NCI-H82 treated with DMSO at 0.1 percent for 48 hours (cell line): ENCODE results near the gene TSPAN9.

Experiments used
- DNase-seq: peaks from one replicate; lab custom pipeline; 2025; ENCODE audit not compliant: unreplicated experiment; lab: John Stamatoyannopoulos, UW

The TSPAN9 gene

DNA sequence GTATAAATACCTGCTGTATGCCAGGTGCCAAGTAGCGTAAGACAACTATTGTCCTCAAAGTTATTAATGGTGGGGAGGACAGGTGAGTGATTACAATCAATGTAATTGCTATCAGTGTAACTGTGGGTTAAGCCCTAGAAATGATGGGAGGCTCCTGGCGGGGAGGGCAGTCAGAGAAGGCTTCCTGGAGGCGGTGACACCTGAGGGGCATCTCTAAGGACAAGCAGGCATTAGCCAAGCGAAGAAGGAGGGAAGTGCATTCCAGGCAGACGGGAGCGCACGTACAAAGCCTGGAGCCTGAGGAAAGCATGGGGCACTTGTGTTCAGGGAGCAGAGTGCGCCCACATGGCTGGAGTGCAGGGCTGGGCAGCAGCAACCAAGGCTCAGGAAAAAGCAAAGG, 230.9 kb downstream of the TSPAN9 start:
- no peak for DNase-seq

DNA sequence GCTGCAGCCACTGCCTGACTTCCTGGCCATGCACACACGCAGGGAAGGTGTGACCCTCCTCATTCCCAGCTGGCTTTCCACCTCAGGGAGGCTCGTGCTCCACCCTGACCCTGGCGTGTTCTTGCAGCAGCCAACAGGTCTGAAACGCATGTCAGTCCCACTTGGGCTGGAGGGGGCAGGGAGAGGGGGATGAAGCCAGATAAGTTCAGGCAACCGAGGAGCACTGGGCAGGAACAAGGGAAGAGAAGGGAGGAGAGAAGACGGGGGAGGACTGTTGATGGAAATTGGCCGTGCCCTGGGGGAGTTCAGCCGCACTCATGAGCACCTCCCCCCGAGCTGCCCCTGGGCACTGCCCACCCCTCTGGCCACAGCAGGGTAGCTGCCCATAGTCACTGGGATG, 231.4 kb downstream of the TSPAN9 start:
- no peak for DNase-seq

DNA sequence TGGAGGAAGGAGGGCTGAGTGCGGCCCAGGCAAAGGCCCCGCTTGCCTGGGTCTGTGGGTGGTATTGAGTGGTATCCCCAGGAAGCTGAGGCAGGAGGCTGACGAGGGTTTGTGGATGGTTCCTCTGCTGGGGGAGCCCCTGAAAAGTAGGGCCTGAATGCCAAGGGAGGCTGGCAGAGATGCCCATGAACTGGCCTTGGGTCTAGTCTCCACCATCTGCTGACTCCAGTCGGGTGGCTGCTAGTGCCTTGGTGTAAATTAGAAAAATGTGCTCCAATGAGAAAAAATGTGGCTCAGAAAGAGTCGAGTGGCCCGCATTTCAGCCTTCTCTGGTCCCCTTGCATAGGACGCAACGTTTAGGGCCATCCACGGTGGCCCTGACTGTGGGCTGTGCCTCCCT, 232.6 kb downstream of the TSPAN9 start:
- DNase-seq, result no peak

DNA sequence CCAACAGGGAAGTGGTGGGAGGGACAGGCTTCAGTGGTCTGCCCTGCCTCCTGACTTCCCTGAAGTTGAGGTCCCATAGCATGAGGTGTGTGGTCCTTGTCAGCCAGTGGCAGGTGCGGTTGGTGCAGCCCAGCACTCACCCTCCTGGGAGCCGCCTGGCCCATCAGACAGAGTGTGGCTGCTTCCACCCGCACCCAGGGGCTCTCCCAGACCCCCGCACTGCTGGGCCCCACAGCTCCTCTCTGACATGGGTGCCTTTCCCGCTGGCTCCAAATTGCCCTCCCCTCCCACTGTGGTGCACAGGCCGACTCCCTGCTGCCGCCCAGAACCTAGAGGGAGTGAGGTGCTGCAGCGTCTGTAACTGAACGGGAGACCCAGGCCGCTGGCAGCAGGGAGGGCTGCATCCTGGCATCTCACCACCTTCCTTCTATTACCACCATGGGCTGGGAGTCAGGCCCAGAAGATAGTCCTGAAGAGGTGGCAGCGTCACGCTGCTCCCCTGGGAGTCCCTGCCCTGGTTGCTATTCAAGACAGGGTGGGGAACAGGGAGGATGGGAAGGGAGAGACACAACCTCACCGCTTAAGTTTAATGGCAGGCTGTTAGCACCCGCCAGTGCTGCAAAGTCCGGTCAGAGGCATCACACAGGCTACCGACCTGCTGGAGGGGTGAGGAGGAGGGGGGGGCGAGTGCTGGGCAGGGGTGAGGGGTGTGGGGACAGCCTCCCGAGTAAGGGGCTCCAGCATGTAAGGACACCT, 233.3 kb downstream of the TSPAN9 start:
- no peak for DNase-seq

DNA sequence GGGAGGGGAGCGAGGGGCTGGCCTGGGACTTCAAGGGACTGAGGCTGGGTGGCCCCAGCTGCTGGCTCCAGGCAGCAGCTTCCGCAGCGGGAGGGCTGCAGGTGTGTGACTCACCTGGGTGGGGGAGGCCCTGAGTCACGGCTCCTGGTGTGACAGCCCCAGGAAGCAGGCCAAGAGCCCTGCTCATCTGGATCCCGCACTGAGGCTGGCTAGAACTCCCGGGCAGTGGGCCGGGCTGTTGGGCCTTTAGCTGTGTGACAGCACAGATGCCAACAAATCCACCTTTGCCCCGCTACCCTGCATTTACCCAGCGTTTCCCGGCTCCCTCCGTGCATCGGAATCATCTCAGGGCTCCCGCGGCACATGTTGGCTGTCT, 233.8 kb downstream of the TSPAN9 start:
- DNase-seq, result no peak

DNA sequence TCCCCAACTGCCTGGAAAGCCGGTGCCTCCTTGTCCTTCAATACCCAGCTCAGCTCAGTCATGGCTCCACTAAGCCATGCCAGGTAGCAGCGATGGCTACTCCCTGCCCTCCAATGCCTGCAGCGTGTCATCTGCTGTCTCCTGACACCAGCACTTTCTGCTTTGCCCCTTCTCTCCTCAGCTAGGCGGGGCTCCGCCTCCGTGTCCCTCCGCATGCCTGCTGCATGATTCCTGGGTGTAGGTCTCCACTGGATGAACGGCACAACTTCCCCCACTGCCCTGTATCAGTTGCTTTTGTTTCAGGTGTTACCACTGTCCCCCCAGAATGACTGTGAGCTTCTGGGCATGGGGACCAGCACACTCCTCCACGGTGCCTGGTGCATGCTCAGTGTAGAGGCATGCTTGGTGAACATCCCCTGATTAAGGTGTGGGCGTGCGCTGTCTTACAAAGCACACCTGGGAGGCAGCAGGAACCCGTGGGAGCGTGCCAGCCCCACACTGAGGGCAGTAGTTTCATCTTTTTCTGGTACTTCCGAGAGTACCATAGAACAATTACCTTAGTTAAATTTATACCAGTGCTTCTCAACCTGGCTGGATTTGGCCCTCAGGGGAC, 234.4 kb downstream of the TSPAN9 start:
- DNase-seq, result no peak

DNA sequence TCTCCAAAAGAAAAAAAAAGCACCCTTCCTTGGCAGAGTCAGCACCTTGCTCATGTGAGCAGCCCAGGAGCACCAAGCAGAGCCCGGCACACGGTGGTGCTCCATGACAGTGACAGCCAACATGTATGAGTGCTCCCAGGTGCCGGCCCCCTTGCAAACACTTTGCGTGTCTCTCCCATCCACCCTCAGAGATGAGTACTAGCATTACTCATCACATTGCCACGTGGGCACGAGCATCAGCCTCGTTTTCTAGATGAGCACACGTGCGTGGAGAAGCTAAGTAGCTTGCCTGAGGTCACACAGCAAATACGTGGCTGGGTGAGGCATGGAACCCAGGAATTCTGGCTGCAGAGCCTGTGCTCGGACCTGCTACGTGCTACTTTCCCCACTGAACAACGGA, 235.9 kb downstream of the TSPAN9 start:
- DNase-seq, result no peak

DNA sequence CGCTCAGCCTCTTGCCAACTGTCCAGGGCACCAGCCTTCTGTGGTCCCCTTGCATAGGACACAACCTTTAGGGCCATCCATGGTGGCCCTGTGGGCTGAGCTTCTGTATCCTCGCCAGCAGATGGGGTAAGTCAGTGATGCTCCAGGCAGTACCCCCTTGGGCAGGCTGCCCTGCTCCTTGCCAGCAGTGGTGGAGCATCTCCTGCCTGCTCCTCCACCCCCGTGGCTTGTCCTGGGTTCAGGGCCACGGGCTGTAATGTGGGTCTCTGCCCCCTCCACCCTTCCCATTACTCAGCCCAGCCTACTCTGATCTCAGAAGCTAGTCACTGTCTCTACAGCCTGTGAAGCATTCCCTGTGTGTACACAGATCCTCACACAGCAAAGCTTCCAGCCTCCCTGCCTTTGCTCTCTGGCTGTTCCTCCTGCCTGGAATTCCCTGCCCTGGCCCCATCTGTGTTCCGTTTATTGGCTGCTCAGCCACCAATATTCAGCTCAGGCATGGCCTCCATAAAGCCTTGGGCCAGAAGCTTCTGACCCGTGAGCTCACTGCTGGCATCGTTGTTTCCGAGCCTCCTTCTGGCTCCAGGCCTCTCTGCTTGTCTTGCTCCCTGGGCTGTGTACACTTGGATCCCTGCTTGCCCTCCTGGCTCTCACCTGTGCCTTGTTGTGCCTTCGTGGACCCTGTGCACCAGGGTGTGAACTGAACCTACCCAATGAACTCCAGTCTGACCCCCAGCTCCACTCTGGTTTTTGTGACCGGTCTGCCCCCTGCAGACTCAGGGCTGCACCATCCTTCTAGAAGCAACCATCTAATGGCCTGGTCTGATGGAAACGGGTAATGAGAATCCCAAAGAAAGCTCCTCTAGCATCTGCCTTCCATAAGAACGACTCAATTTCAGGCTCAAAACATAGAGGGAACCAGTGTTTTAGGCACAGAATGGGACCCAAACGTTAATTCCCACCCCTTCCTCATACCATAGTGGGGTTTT, 236.8 kb downstream of the TSPAN9 start:
- DNase-seq, result no peak

DNA sequence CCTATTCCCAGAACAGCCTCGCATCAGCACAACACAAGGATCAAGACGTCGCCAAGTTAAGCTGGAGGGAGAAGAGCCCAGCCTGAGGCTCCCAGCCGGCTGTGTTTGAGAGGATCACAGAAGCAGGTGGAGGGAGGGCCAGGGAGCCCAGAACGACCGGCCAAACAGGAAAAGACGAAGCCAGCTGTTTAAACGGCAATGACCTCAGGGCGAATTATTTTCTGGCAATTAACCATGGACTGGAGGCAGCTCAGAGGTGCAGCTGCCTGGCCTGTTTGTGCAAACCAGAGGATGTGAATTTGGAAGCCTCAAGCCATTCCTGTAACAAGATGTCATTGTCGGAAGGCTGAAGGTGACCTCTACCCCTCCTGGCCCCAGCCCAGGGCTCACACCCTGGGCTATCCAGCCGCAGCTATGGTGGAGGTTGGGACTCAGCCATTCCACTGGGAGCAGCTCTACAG, 238.1 kb downstream of the TSPAN9 start:
- DNase-seq, result peak; percentile 16

DNA sequence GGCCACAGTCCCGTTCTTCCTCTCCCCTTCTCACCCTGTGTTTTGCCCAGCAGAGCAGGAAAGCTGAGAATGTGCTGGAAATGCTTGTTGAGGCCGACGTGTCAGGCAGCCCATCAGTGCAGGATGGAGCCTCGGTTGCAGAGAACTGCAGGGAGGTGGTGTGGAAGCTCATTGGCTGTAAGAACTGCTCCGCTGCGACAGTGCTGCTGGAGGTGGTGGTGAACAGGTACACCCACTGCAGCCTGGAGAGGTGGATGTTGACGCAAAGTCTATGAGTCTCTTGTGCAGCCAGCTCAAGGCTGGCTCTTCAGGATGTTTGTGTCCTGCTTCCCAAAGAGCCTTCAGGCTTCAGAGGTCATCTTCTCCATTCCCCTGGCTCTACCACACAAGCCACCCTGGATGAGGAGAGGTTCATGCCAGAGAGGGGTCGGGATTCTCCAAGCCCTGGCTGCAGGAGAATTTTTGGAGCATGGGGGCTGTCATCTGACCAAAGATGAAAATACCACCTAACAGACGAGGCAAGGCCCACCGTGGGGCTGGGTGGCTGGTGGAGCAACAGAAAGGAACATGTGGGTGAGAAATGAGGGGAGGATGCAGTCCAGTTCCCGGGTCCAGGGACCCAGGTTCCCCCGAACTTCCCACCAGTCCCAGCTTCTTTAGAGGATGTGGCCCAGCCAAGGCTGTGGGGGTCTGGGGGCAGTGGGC, 239.7 kb downstream of the TSPAN9 start:
- no peak for DNase-seq

DNA sequence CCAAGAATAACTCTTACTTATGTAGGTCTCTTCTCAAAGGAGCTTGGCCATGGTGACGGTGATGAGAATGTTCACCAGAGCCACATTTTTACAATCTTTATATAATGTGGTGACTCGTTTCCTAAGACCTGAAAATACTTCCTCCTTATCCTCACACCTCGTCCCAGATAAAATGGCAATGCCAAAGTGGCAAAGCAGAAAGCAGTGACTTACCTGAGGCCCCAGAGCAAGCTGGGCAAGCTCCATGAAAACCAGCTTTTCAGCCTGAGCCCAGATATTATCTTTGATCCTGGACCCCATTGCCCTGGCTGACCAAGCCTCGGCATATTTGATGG, 240.3 kb downstream of the TSPAN9 start:
- no peak for DNase-seq

DNA sequence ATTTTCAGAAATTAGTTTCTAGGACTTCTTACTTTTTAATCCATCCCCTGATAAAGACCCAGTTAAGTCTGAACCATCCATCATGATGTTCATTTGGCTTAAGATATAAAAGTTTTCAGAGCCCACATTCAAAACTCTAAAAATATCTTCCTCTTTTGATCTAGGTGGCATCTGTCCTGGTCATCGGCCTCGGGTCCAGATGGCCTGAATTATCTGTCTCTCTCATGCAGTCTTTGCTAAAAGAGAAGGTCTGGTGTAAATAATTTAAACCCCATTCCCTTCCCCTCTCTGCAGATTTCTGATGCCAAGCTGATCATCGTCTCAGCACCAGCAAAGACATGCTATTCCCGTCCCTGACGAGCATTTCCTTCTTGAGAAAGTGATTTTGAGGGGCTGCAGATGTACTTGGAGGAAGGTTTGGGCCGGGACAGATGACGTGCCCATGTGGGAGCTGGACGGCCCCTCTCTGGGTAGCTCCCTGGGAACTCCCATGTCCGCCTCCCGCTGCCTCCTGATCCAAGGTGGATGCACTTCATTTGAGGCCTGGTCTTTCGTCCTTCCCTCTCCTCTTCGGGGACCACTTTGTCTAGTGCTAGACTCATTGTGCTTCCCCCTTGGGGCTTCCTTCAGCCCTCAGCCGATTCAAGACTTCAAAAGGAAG, 240.8 kb downstream of the TSPAN9 start:
- DNase-seq, result no peak

DNA sequence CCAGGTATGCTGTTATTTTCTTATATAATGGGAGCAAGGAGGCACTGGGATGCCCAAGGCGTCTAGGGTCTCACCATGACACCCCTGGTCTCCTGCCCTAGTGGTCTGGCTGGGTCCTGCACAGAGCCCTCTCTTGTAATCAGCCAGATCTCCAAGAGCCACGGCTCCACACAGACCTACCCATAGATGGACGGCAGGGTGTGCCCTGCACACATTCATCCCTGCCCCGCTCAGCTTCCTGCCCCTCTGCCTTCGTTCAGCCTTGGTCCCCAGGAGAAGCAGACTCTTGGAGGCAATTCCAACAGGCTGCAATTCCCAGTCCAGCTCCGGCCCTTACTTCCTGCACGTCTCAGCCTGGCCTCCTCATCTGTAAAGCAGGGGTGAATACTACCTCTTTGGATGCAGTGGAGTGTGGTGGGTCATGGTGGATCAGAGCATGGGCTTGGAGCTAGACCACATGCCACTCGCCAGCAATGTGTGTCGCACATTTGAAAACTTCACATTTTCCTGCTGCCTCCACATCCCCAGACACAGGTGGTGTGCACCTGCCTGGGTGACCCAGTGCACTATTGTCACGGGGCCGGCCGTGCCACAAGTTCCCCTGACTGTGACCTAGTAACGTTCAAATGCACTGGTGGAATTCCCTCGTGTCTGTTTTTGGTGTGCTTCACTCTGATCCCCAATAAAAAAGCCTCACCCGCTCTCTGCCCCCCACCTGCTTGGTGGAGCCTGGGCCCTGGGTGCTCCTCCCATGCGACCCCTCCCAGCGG, 242.7 kb downstream of the TSPAN9 start:
- no peak for DNase-seq

DNA sequence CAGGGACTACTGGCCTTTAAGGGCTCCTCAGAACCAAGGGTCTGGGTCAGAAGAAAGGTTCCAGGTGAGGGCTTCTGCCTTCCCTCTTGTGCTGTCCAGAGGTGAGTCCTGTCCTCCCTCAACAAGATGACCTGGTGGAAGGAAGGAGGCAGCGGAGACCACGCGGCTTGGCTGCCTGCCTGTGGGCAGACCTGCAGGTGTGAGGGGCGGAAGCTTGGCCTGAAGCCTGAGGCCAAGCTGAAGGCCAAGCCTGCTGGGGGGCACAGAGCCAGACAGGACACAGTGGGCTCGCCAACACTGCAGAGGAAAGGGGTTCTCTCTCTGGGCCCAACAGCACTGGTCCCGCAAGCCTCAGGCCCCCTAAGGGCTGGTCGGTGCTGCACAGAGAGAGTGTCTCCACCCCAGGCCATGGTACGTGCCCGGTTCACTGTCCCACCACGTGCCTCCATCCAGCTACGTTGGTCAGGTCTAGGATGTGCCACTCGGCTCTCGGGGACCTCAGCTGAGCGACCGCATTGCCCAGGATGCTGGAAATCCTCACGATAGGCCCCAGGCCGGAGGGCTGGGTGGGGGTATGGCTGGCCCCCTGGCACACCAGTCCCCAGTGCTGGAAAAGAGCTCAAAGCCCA, 243.8 kb downstream of the TSPAN9 start:
- DNase-seq, result no peak

DNA sequence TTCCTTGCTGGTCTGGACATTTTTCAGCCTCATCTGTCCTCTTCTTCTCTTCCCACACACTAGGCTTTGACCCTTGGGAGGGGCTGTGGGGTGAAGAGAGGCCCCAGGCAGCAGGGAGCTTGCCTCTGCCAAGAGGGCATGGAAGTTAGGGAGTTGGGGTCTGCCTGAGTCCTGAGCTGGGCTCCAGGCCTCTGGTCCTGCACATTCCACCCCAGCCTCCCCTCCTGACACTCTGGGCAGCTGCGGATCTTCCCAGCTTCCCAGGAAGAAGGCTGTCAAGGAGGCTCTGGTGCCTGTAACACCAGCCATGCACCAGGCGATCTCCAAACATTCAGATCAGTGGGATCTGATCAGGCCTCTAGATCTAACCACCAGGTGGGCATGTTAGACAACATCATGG, 244.7 kb downstream of the TSPAN9 start:
- DNase-seq, result no peak

DNA sequence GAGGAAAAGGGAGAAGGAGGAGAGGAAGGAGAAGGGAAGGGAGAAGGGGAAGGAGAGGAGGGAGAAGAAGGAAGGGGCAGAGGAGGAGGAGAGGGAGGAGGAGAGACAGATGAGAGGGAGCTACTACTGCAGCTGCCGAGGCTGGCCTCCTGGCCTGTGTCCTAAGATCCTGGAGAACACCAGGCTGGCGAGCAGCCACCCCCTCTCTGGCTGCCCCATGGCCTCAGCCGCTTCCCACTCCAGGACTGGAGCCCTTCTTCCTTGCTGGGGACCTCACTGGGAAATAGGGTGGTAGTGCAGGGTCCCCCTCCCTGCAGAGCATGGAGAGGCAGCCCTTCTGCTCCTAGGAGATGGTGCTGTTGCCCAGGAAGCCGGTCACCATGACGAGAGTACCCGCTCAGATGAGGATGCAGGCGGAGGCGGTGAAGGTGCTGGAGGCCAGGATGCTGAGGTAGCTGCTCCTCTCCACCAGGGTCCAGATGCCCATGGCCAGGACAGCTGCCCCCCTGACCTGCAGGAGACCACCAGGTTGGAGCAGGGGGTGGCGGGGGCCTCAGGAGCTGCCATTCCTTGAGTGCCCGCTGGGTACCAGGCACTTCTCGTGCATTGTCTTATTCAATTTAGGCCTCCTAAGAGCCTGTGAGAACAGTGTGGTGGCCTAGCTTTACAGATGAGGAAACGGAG, 246.0 kb downstream of the TSPAN9 start:
- no peak for DNase-seq

DNA sequence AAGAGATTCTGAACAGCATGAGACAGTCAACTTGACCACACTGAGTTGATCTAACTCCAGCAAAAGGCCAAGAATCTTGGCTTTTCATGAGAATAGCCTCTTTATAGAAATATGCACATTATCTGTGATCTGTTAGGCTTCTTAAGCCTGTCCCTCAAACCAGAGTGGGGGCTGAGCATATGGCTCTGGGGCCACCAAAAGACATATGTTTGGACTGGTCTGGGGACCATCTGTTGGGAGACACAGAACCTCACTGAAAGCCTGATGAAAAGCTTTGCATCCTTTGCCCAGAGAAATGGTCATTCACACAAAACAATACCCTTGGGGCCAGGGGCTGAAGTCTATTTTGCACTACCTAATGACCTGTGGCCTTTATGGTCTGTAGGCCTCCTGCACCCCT, 248.6 kb downstream of the TSPAN9 start:
- no peak for DNase-seq

DNA sequence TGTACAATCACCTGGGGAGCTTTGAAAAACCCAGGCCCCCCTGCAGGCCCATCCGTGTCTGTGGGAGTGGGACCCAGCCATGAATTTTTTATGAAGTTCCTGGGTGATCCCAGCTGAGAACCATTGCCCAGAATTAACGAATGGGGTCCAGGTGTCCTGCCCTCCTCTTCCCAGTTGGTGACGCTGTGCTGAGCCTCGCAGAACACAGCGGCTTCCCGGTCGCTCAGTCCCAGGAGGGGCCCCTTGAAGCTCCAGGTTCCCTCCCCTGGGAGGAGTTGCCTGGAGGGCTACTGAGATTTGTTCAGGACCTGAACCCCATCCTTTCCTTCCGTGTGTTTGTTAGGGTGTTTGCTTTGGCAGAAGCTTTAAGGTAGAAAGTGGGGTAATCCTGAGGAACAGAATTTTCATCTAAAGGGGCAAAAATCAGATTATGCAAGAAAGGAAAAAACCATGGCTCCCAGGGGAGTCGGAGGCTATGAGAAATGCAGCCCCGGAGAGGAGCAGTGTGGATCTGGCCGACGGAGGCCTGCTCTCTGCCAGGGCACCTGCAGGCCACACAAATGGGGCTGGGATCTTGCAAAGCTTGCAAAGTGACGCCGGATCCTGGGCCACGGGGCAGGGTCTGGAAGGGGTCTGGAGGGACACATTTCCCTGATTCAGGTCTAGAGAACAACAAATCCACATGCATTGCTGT, 249.1 kb downstream of the TSPAN9 start:
- no peak for DNase-seq
